Astrocyte of the cerebellum (primary cell): Measurements from ENCODE around the gene TRPV6.

Experiments used
- DNase-seq: peaks from one replicate; pipeline ENCODE4 v3.0.0-alpha.2; 2011; ENCODE audit warnings: low read depth
- H3K4me3 ChIP-seq: 2 replicates; pipeline ENCODE4 v1.5.1; 2011; ENCODE audit warnings: mild to moderate bottlenecking, low read depth, low read length, moderate library complexity
- CTCF ChIP-seq: IDR thresholded peaks from 2 replicates; pipeline ENCODE4 v1.5.1; 2012; ENCODE audit warnings: low read length, low read depth, moderate library complexity, mild to moderate bottlenecking; ENCODE audit errors: missing control alignments
- in situ Hi-C: cut with HindIII; loops from 2 replicates; pipeline ENCODE4 v1.10.0; 2017; ENCODE audit warnings: low sequenced_read_pairs

TRPV6 gene

GRCh38 chr7:142910031-142910433 is 24.5 kb upstream of the TRPV6 start:
- no peak for TF ChIP-seq CTCF
- in situ Hi-C loops: no loop called here
- DNase-seq: no peak
- H3K4me3 ChIP-seq: no peak overlapping the region

- in situ Hi-C loops: no loop called here
- TF ChIP-seq CTCF: no peak
- H3K4me3 ChIP-seq: no peak overlapping the region
- no peak for DNase-seq
These were observed 23.7 kb upstream of the TRPV6 start for GRCh38 chr7:142908921-142909890.

GRCh38 chr7:142908290-142908689 is 22.7 kb upstream of the TRPV6 start:
- no peak for TF ChIP-seq CTCF
- in situ Hi-C loops: no loop called here
- DNase-seq: no peak
- H3K4me3 ChIP-seq: no peak overlapping the region

GRCh38 chr7:142906643-142907042 is 21.1 kb upstream of the TRPV6 start:
- in situ Hi-C loops: no loop called here

GRCh38 chr7:142905759-142906158 is 20.2 kb upstream of the TRPV6 start:
- in situ Hi-C loops: no loop called here
- H3K4me3 ChIP-seq: no peak overlapping the region
- no peak for TF ChIP-seq CTCF
- no peak for DNase-seq

More at GRCh38 chr7:142906643-142907042, 21.1 kb upstream of the TRPV6 start:
- TF ChIP-seq CTCF: no peak
- no peak overlapping the region for H3K4me3 ChIP-seq
- DNase-seq: no peak

- in situ Hi-C loops: no loop called here
- DNase-seq: no peak
- TF ChIP-seq CTCF: no peak
- H3K4me3 ChIP-seq: no peak overlapping the region
These were observed 18.6 kb upstream of the TRPV6 start for GRCh38 chr7:142904128-142904527.
